ENCODE measurements around the gene MAMDC2.

DNA sequence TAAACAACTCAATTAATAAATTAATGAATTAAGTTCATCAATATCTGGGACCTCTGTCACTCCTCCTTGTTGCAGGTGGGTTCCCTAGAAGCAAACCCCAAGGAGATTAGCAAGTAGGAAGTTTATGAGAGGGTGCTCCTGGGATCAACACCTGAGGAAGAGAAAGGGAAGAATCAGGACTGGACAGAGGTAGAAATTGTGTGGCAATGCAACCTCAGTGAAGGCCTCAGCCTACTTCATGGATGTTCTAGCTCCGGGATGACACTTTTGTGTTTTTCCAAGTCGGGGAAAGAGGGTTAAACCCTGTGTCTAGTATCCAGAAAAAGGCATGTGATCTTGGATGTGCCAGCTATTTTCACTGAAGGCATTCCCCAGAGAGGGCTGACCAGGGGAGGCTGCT is 23.2 kb downstream of the MAMDC2 start:
- TF ChIP-seq SIN3A (IDR thresholded peaks at IDR 0.05; ENCODE audit: borderline replicate concordance, insufficient read depth, low read length) (no peak), POLR2AphosphoS5 (IDR thresholded peaks at IDR 0.05; ENCODE audit: low read depth, low read length) (no peak), FOXP2 (optimal IDR thresholded peaks at IDR 0.05; ENCODE audit: borderline replicate concordance, extremely low read depth, extremely low read length, insufficient read depth) (no peak), TAF1 (IDR thresholded peaks at IDR 0.05; ENCODE audit: borderline replicate concordance, insufficient read depth, low read length) (no peak)
- TF ChIP-seq, protein P1, sequence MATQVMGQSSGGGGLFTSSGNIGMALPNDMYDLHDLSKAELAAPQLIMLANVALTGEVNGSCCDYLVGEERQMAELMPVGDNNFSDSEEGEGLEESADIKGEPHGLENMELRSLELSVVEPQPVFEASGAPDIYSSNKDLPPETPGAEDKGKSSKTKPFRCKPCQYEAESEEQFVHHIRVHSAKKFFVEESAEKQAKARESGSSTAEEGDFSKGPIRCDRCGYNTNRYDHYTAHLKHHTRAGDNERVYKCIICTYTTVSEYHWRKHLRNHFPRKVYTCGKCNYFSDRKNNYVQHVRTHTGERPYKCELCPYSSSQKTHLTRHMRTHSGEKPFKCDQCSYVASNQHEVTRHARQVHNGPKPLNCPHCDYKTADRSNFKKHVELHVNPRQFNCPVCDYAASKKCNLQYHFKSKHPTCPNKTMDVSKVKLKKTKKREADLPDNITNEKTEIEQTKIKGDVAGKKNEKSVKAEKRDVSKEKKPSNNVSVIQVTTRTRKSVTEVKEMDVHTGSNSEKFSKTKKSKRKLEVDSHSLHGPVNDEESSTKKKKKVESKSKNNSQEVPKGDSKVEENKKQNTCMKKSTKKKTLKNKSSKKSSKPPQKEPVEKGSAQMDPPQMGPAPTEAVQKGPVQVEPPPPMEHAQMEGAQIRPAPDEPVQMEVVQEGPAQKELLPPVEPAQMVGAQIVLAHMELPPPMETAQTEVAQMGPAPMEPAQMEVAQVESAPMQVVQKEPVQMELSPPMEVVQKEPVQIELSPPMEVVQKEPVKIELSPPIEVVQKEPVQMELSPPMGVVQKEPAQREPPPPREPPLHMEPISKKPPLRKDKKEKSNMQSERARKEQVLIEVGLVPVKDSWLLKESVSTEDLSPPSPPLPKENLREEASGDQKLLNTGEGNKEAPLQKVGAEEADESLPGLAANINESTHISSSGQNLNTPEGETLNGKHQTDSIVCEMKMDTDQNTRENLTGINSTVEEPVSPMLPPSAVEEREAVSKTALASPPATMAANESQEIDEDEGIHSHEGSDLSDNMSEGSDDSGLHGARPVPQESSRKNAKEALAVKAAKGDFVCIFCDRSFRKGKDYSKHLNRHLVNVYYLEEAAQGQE (IDR thresholded peaks at IDR 0.05; ENCODE audit: insufficient read depth in 1 of 2, low read depth in 2 of 2, low read length in 2 of 2): peak in 1 of 2 experiments; percentile 37; a peak in 1 of 4 replicates

All from PFSK-1 (cell line).